Measurements from ENCODE around the gene PLRG1.

GRCh38 chr4:154526151-154526550 is 24.0 kb downstream of the PLRG1 start:
- TF ChIP-seq CTCF (IDR thresholded peaks at IDR 0.05) (no peak), POLR2A (IDR thresholded peaks at IDR 0.05) (no peak)
